GM21717 (cell line): Measurements from ENCODE around the gene BCL2L12.
"Not testable (repeated sequence)": the region's sequence is repeated elsewhere in the genome, so short reads cannot be mapped to it uniquely, and the experiment has no call there.

Experiments
- ATAC-seq: cut with Tn5 transposase; IDR thresholded peaks from one replicate; pipeline ENCODE4 v1.9.1; 2021; ENCODE audit warnings: mild to moderate bottlenecking, moderate library complexity; ENCODE audit not compliant: unreplicated experiment

The BCL2L12 gene, protein sequence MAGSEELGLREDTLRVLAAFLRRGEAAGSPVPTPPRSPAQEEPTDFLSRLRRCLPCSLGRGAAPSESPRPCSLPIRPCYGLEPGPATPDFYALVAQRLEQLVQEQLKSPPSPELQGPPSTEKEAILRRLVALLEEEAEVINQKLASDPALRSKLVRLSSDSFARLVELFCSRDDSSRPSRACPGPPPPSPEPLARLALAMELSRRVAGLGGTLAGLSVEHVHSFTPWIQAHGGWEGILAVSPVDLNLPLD

GRCh38 chr19:49665351-49666119 lies at the start of gene BCL2L12, which contains the start of gene IRF3:
Gene BCL2L12, plus strand, starts transcription at chr19:49665933. Its CDS starts 760 bp downstream, at chr19:49666693.
Gene IRF3, minus strand, starts transcription at chr19:49665857. Its CDS starts 1,019 bp downstream, at chr19:49664838.
- peak; percentile 51 for ATAC-seq

DNA sequence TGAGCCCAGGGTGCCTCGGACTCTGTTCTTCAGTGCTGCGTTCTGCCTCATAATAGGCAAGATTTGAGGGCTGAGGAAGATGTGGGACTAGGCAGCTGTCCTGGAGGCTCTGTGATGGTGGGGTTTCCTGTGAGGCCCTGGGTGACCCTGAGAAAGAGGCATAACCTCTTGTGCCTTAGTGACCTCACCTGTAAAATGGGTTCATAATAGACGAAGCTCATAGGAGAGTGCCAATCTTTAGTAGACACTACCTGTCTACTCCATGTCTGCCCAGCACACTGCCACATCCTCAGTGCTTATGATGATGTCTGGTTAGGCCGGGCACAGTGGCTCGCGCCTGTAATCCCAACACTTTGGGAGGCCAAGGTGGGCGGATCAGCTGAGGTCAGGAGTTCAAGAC lies 49.2 kb upstream of the BCL2L12 start:
- ATAC-seq = no peak

DNA sequence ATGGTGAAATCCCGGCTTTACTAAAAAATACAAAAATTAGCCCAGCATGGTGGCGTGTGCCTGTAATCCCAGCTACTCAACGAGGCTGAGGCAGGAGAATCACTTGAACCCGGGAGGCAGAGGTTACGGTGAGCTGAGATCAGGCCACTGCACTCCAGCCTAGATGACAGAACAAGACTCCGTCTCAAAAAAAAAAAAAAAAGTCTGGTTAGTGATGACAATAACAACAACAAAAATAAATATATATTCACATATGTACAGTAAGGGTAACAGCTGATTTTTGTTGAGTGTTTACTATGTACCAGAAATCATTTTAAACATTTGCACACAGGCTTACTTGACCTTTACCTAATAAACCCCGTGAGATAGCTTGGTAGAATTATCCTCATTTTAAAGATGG lies 48.8 kb upstream of the BCL2L12 start:
- ATAC-seq = no peak

GRCh38 chr19:49617860-49618259 lies 47.9 kb upstream of the BCL2L12 start:
- not testable (repeated sequence) for ATAC-seq

DNA sequence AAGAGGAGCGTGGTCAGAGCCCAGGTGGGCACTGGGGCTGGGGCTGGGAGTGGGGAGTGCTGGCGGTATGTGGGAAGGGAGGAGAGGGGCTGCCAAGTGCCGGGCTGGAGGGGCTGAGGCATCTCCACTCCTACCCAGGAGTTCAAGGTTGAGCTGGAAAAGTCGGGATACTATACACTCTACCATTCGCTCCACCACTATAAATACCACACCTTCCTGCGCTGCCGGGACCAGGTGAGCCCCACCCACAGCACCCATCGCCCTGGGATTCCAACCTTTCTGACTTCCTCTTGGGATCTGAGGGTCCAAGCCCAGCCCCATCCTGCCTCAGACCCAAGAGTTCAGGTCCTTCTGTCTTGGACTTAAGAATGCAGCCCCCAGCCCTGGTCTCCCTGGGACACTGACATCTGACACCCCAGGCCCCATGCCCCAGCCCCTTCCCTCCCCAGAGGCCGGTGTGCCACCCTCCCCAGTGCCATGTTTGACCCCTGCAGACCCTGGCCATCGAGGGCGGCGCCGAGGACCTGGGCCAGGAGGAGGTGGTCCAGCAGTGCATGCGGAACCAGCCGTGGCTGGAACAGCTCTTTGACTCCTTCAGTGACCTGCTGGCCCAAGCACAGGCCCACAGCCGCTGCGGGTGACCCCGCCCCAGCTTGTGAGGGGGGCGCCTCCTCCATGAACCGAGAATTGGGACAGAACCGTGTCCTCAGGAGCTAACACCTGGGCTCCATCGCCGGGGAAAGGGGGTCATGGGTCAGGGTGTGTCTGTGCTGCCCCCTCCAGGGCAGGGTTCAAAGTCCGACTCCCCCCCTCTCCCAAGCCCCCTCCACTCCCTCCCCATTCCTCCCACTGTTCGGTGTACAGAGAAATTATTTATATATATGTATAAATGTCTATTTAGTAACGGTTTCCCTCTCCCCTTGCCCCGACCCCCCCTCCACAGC lies 40.5 kb upstream of the BCL2L12 start:
- ATAC-seq = no peak

DNA sequence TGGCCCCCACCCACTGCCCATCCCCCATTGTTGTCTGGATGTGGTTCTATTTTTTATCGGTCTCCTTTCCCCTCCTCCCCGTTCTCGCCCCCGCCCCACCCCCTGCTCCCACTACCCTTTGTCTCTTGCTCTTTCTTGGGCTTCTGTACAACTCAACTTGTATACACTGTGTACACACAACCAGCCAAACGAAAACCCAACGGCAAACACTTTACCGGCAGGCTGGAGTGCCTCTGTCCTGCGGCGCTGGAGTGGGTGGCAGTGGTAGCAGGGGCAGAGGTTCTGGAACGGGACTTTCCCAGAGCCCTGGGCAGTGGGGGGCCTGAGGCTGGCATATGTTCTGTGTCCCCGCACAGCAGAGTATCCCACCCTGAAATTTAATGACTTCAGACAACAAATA lies 39.5 kb upstream of the BCL2L12 start:
- ATAC-seq = no peak

DNA sequence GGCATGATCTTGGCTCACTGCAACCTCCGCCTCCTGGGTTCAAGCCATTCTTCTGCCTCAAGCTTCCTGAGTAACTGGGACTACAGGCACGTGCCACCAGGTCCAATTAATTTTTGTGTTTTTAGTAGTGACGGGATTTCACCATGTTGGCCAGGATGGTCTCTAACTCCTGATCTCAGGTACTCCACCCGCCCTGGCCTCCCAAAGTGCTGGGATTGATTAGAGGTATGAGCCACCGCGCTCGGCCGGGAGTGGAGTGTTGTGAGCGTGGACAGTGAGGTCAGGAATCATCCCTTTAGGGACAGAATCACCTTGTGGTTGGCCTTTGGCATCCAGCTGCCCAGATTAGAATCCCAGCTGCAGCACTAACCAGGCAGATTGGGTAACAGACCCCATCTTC lies 36.1 kb upstream of the BCL2L12 start:
- ATAC-seq = no peak

- no peak for ATAC-seq
Measured at GRCh38 chr19:49631014-49631588, 34.6 kb upstream of the BCL2L12 start.

- ATAC-seq = no peak
Measured at GRCh38 chr19:49631610-49632192, 34.0 kb upstream of the BCL2L12 start.

DNA sequence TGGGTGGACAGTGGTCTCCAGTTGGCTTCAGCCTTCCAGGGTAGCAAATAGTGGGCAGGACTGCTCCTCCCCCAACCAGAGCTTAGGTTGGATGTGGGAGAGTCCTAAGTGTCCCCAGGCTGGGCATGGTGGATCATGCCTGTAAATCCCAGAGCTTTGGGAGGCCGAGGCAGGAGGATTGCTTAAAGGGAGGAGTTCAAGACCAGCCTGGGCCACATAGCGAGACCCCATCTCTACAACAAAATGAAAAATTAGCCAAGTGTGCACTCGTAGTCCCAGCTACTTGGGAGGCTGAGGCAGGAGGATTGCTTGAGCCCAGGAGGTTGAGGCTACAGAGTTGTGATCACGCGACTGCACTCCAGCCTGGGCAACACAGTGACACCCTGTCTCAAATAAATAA lies 33.2 kb upstream of the BCL2L12 start:
- ATAC-seq = no peak

GRCh38 chr19:49633273-49633672 lies 32.5 kb upstream of the BCL2L12 start:
- ATAC-seq = not testable (repeated sequence)

GRCh38 chr19:49635530-49636232 lies 30.1 kb upstream of the BCL2L12 start:
- ATAC-seq = no peak

DNA sequence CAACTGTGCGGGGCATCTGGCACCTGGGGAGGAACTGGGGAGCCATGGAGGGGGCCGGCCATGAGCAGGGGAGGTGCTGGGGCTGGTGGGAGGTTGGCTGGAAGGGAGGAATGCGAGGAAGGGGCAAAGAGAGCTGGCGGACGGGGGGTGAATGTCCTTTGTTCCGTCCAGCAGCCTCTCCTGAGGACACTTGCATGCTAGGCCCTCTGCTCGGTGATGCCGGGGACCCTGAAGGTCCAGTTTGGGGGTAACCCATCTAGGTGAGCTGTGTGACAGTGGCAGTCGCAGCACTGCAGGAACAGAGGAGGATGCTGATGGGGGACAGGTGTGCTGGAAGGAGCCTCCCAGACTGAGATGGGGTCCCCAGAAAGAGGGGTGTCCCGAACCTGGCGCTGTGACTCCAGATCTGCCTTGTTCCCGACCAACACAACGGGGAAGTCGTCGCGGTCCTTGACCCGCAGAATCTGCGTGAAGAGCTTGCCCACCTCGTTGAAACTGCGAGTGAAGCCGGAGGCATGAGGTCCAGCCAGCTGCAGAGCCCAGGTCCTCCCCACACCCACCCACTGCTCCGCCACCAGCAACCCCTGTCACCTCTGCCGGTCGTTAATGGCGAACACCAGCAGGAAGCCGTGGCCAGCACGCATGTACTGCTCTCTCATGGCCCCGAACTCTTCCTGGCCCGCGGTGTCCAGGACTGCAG lies 29.4 kb upstream of the BCL2L12 start:
- ATAC-seq = no peak

DNA sequence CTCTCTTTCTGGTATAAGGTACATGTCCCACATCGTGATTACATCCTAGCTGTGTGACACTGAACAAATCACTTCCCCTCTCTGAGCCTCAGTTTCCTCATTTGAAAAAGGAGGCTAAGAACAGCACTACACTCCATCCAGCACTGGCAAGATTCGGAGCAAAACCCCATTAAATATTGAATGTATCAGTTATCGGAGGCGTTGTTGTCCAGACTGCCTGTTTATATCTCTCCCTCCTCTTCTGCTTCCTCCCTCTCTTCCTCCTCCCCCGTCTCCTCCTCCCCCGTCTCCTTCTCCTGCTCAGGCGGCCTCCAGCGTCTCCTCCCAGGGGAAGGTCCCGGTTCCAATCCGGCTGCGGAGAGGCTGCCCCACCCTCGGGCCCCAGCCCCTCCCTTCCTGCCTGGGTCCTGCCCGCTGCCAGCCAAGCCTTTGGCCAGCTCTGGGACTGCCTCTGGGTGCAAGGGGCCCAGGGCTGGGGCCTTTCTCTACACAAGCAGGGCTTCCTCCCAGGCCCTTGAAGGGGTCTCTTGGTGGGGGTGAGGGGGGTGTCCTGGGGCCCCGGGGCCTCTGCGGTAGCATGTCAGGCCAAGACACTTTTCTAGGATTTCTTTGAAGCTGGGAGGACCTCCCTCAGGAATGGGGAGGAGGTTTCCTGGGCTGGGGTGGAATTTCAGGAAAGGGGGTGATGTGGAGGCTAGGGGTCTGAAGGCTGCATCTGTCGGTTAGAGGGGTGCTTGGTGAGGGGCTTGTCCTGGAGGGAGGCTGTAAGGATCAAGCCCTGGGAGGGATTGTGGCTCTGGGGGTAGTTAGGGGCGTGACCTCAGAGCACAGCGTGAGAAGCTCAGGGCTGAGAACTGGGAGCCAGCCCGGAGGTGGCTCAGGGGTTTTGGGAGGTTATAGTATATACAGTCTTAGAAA lies 27.7 kb upstream of the BCL2L12 start:
- no peak for ATAC-seq

DNA sequence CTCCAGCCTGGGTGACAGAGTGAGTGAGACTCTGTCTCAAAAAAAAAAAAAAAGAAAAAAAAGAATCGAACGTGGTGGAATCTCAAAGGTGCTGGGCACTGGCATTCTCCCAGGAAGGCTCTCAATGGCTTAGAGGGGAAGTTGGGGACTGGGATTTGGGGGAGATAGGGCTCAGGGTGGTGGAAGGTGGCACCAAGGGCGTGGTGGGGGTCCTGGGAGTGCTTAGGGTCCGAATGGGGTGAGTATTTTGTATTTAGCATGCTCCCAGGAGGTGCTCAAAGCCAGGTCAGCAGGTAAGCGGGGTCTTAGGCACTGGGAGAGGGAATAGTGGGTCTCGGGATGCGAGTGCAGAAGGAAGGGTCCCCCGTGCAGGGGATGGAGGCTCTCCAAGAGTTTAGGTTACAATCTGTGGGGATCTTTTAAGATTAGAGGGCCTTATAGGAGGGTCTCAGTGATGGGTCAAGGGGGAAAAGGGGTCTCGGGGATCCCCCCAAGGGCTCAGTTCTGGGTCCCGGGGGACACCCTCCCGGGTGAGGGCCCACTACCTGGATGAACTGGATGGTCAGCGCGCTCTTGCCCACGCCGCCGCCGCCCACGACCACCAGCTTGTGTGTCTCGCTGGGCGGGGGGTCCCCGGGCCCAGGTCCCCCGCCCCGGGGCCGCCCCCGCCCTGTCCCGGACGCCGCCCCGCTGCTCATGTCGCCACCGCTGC lies 26.2 kb upstream of the BCL2L12 start:
- no peak for ATAC-seq

- peak; percentile 56 for ATAC-seq
Measured at GRCh38 chr19:49640113-49640898, 25.4 kb upstream of the BCL2L12 start, which contains the start of gene RRAS. Gene RRAS, minus strand, starts transcription at chr19:49640143. Its CDS starts 45 bp downstream, at chr19:49640098.
